GM12873 (cell line): Measurements from ENCODE around the gene FBN1.

Experiments
- CTCF ChIP-seq: IDR thresholded peaks from 2 replicates; pipeline ENCODE4 v1.5.1; 2012; ENCODE audit warnings: low read depth, mild to moderate bottlenecking, moderate library complexity, low read length, control low read depth; ENCODE audit not compliant: insufficient read depth; ENCODE audit errors: missing control alignments

FBN1 gene

GRCh38 chr15:48469681-48470080 lies 175.8 kb downstream of the FBN1 start:
- TF ChIP-seq CTCF, result no peak

- TF ChIP-seq CTCF, result no peak
Measured at GRCh38 chr15:48469271-48469670, 176.2 kb downstream of the FBN1 start.

GRCh38 chr15:48467801-48468200 lies 177.7 kb downstream of the FBN1 start:
- TF ChIP-seq CTCF, result no peak

GRCh38 chr15:48466820-48467219 lies 178.7 kb downstream of the FBN1 start:
- TF ChIP-seq CTCF, result no peak

- no peak for TF ChIP-seq CTCF
Measured at GRCh38 chr15:48466079-48466478, 179.4 kb downstream of the FBN1 start.

GRCh38 chr15:48465410-48465809 lies 180.1 kb downstream of the FBN1 start:
- no peak for TF ChIP-seq CTCF

GRCh38 chr15:48463366-48463880 lies 182.1 kb downstream of the FBN1 start:
- no peak for TF ChIP-seq CTCF
